Measurements from ENCODE around the gene PRPF6.

- TF ChIP-seq CTCF (IDR thresholded peaks at IDR 0.05): no peak
- TF ChIP-seq EZH2 (IDR thresholded peaks at IDR 0.05; ENCODE audit: borderline replicate concordance, insufficient read depth, low read depth, low read length, poor library complexity, severe bottlenecking): no peak
These were observed 14.6 kb upstream of the PRPF6 start for GRCh38 chr20:63966172-63966943.
